Right lobe of liver (tissue), 4 donors: ENCODE measurements around the gene COA8.

ENCODE experiments used
- CTCF ChIP-seq, 4 donors: fragments of 200-600 bp in 3 of 4; fragments of 450-650 bp in 1 of 4; IDR thresholded peaks; one replicate each; pipeline versions ENCODE4 v1.5.1 to v1.8.0; 2016 to 2022; ENCODE audit warnings: antibody characterized with exemption in 4 of 4, mild to moderate bottlenecking in 2 of 4
- POLR2A ChIP-seq: fragments of 450-650 bp; IDR thresholded peaks from one replicate; pipeline ENCODE4 v1.6.1; 2017; ENCODE audit warnings: antibody characterized with exemption, mild to moderate bottlenecking
- donor health status: DM: no; HTN: no; CAD: no.
- donor health status: DM: no; HTN: no; CAD: no.
- donor health status: DM: no; HTN: yes; CAD: no.

- TF ChIP-seq CTCF (IDR thresholded peaks at IDR 0.05), result no peak
- TF ChIP-seq POLR2A, result no peak
Observed at GRCh38 chr14:103524002-103524935, 38.5 kb upstream of the COA8 start.
